Effector CD8-positive, alpha-beta T cell (primary cell): Measurements from ENCODE around the gene TEX11.
"Not testable (repeated sequence)": the region's sequence is repeated elsewhere in the genome, so short reads cannot be mapped to it uniquely, and the experiment has no call there.

ENCODE experiments used
- DNase-seq: peaks from one replicate; lab custom pipeline; 2025; lab: John Stamatoyannopoulos, UW
- total RNA-seq, 4 experiments: gene quantifications; one replicate each; lab custom pipeline; 2026; lab: John Stamatoyannopoulos, UW

Gene TEX11
- 0 to 0.27 (median 0) reads per million in 4 experiments for total RNA-seq

DNA sequence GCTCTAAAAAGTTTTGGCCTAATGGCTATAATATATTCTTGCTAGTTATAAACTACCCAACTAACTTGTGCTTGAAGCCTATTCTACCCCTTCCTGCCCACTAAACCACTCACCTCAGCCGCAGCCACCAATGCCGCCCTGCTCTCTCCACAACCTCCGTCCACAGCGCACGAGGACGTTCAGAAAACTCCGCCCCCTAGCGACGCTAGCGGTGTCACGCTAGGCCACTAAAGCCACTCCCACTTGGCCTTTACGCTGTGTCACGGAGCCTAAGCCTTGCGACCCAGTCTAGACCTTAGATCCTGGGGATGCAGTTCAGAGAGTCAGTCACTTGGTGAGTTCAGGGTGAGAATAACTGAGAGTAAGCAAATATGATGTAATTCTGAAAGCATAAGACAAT, at the start of gene TEX11:
Gene TEX11 (minus strand): TSS at position 171 of the 400 bp plus-strand sequence. CDS start 922 bp downstream, outside the sequence.
- DNase-seq: no peak

DNA sequence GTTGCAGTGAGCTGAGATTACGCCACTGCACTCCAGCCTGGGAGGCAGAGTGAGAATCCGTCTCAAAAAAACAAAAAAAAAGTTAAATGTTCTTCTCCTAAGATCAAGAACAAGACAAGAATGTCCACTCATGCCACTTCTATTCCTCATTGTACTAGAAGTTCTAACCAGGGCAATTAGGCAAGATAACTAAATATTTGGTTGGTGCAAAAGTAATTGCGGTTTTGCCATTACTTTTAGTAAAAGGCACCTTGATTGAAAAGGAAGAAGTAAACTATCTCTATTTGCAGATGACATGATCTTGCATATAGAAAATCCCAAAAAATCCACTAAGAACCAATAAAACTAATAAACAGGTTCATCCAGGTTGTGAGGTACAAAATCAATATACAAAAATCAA, 46.4 kb upstream of the TEX11 start:
- DNase-seq: no peak

DNA sequence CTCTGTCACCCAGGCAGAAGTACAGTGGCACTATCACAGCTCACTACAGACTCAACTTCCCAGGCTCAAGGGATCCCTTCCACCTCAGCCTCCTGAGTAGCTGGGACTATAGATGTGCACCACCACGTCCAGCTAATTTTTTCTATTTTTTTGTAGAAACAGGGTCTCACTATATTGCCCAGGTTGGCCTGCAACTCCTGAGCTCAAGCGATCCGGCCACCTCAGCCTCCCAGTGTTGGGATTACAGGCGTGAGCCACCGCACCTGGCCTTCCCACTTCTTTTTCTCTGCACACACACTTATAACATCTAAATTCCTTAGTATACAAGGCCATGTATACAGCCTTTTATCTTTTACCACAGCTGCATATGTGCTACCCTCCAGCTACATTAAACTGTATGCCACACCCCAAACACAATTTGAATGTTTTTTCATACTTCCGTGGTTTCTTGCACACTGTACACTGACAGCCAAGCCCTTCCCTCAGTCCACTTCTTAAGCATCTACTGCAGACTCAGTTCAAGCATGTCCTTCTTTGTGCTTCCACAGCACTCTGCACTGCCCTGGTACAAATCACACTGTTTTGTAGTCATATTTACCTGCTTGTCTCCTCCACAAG, 15.9 kb upstream of the TEX11 start:
- no peak for DNase-seq

DNA sequence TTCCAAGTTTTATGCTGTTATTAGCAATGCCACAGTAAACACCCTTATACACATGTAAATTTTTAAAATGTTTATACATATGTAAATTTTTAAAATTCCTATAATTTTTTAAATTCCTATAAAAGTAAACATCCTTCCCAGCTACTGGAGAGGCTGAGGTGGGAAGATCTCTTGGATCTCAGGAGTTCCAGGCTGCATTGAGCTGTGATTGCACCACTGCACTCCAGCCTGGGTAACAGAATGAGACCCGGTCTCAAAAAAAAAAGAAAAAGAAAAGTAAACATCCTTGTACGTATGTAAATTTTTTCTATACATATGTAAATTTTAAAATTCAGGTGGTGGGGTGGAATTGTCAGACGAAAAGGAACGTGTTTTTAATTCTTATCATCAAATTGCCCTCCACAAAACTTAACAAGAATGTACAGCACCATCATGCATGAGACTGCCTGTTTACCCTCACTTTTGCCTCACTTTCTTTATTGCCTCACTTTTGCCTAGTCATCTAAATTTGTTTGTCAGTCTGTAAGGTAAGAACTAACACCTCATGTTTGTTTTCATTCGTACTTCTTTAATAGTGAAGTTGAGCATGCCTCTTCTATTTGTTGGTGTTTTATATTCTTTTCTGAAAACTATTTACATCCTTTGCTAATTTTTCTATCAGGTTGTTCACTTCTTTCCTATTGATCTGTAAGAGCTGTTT, 14.4 kb upstream of the TEX11 start:
- DNase-seq: no peak

DNA sequence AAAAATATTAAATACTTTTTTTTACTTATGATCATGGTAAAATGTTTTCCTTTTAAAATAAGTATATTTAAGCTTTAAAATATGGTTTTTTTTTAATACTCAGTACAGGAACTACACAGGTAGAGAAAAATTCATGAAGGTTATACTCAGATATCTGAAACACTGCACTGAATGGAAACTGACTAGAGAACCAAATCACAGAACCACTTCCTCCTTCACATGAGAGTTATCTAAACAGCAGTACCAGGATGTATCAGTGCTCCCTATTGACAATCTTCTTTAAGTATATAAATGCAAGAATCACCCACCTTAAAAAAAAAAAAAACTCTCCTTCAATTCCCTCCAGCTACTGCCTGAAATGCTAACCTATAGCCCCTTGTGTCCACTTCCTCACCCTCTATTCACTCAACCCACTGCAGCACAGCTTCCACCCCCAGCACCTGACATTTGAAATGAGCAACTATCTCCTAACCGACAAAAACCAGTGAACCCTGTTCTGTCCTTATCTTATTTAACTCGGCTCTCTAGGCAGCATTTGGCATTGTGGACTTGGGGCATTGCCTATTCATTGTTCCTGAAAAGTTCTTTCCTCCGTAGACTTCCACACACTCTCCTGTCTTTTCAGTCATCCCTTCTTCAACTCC, 13.3 kb upstream of the TEX11 start:
- DNase-seq: no peak

DNA sequence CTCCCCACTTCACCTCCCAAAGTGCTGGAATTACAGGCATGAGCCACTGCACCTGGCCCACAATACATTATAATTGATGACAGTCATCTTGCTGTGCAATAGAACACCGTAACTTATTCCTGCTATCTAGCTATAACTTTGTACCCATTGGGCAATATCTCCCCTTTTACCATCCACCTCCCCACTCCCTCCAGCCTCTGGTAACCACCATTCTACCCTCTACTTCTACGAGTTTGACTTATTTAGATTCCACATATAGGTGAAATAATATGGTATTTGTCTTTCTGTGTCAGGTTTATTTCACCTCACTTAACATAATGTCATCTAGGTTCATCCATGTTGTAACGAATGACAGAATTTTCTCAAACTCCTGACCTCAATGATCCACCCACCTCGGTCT, 8.2 kb upstream of the TEX11 start:
- no peak for DNase-seq

DNA sequence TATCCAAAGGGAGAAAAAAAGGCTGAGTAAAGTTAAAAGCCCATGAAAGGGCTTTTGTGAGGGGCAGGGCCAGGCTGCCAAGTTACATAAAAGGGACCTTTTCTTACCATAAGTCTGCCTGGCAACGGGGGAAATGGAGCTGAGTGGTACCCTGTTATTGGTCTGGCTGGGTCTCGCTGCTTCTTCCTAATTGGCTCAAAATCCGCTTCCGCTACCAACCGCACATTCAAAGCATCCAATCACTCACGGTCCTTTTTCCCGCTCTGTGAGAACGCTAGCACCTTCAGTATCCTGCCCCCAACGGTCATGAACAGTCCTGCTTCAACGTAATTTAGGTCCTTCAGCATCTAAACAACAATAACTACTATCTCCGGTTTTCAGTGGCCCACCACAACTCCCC, 611 bp downstream of the TEX11 start:
- no peak for DNase-seq

DNA sequence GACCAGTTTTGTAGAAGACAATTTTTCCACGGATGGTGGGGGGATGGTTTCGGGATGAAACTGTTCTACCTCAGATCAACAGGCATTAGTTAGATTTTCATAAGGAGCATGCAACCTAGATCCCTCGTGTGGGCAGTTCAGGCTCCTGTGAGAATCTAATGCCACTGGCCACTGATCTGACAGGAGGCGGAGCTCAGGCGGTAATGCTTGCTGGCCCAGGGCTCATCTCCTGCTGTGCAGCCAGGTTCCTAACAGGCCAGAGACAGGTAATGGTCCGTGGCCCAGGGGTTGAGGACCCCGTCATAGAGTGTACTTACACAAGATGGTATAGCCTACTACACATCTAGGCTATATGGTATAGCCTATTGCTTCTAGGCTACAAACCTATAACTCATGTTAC, 7.0 kb downstream of the TEX11 start:
- no peak for DNase-seq

DNA sequence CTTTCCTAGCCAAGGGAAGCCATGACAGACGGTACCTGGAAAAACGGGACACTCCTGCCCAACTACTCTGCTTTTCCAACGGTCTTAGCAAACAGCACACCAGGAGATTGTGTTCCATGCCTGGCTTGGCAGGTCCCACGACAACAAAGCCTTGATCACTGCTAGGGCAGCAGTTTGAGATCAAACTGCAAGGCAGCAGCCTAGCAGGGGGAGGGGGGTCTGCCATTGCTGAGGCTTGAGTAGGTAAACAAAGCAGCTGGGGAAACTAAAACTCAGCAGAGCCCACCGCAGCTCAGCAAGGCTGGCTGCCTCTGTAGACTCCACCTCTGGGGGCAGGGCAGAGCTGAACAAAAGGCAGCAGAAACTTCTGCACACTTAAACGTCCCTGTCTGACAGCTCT, 18.1 kb downstream of the TEX11 start:
- not testable (repeated sequence) for DNase-seq

DNA sequence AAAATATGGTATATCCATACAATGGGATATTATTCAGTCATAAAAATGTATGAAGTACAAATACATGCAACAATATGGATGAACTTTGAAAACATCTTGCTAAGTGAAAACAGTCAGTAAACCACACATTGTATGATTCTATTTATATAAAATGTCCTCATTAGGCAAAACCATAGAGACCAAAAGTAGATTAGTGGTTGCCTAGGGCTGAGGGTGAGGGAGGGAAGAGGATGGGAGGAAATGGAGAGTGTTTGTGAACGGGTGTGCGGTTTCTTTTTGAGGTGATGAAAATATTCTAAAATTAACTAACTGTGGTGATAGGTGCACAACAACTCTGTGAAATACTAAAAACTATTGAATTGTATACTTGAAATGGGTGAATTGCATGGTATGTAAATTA, 29.6 kb downstream of the TEX11 start:
- no peak for DNase-seq

DNA sequence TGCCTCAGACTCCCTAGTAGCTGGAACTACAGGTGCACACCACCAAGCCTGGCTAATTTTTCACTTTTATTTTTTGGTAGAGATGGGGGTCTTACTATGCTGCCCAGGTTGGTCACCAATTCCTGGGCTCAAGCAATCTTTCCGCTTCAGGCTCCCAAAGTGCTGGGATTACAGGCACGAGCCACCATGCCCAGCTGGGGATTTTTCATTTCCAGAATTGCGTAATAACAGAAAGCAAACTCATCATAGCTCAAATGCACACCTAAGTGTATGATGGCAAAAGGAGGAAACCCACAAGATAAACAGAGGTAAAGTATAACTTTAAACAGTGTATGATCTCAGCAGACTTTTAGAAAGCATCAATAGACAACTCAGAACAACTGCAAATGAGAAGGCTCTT, 56.2 kb downstream of the TEX11 start:
- no peak for DNase-seq

DNA sequence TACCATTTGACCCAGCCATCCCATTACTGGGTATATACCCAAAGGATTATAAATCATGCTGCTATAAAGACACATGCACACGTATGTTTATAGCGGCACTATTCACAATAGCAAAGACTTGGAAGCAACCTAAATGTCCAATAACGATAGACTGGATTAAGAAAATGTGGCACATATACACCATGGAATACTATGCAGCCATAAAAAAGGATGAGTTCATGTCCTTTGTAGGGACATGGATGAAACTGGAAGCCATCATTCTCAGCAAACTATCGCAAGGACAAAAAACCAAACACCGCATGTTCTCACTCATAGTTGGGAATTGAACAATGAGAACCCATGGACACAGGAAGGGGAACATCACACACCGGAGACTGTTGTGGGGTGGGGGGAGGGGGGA, 64.4 kb downstream of the TEX11 start:
- DNase-seq: not testable (repeated sequence)

DNA sequence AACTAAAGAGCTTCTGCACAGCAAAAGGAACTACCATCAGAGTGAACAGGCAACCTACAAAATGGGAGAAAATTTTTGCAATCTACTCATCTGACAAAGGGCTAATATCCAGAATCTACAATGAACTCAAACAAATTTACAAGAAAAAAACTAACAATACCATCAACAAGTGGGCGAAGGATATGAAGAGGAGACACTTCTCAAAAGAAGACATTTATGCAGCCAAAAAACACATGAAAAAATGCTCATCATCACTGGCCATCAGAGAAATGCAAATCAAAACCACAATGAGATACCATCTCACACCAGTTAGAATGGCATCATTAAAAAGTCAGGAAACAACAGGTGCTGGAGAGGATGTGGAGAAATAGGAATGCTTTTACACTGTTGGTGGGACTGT, 64.9 kb downstream of the TEX11 start:
- DNase-seq: not testable (repeated sequence)

DNA sequence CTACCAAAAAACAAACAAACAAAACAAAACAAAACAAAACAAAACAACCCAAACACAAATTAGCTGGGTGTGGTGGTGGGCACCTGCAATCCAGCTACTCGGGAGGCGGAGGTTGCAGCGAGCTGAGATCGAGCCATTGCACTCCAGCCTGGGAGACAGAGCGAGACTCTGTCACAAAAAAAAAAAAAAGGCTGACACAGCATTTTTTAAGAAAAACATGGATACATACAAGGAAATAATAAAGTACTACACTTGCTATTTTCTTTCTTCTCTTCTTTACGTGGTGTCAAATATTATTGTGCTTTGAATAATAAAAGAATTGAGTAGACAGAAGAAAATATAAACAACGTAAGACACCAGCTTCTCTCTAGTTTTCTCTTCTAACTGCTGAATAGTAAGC, 73.9 kb downstream of the TEX11 start:
- no peak for DNase-seq

DNA sequence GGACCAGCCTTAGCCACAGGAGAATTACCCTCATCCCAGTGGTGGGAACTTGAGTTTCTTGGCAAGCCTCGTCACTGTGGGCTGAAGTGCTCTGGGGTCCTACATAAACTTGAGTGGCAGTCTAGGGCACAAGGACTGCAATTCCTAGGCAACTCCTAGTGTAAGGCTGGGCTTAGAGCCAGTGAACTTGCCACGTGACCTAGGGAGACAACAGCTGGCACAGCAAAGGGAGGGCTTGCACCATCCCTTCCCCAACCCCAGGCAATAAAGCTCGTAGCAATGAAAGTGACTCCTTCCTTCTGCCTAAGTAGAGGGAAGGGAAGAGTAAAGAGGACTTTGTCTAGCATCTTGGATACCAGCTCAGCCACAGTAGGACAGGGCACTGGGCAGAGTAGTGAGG, 81.8 kb downstream of the TEX11 start:
- DNase-seq: no peak

DNA sequence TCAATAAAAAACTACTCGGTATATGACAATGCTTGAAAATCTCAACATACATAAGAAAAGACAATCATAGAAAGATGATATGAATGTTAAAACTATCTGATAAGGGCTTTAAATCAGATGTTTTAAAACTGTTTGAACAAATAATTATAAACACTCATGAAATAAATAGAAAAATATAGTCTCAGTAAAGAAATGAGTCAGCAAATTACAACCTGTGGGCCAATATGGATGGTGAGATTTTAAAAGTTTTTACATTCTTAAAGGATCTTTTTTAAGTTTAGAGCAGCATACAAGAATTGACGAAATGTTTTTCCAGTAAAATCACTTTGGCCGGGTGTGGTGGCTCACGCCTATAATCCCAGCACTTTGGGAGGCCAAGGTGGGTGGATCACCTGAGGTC, 83.1 kb downstream of the TEX11 start:
- DNase-seq: no peak

DNA sequence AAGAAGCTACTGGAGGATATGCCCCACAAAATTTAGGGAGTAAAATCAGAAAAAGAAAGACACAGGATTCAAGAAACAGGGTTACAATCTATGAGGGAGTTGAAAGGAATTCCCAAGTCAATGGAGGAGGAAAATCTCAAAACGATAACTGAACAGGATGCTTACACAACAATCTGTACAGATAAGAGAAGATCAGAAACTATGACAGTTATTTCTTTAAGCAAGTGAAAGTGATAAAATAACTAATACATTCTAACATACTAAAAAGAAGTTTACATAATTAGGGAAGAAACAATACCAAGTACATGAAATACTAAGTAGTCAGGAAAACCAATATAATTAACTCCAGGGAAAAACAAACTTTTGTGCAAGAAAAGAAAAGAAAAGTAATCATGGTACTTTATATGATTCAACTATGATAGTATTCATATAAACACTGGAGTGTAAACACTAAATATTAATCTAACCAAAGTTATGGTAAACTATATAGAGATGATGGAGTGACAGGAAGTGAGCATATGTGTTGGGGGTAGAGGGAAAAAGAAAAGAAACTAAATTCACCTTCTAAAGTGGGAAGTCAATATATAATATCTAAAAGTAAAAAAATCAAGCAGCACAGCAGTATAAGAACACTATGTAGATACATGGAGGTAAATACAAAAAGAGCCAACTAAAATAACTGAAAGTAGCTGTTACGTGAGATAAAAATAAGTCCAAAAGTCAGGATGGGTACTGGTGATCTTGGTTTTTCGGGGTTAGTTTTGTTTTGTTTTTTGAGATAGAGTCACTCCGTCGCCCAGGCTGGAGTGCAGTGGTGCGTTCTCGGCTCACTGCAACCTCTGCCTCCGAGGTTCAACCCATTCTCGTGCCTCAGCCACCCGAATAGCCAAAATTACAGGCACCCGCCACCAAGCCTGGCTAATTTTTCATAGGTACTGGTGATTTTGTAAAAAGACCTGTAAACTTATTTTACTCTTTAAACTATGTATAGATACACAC, 99.3 kb downstream of the TEX11 start:
- DNase-seq: no peak

DNA sequence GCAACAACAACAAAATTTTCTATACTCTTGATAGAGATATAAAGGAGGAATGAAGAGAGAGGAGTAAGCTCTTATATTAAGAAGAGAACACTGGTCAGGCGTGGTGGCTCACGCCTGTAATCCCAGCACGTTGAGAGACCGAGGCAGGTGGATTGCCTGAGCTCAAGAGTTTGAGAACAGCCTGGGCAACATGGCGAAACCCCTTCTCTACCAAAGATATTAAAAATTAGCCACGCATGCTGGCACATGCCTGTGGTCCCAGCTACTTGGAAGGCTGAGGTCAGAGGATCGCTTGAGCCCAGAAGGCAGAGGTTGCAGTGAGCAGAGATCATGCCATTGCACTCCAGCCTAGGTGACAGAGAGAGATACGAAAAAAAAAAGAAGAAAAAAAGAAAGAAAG, 102.4 kb downstream of the TEX11 start:
- DNase-seq: no peak

DNA sequence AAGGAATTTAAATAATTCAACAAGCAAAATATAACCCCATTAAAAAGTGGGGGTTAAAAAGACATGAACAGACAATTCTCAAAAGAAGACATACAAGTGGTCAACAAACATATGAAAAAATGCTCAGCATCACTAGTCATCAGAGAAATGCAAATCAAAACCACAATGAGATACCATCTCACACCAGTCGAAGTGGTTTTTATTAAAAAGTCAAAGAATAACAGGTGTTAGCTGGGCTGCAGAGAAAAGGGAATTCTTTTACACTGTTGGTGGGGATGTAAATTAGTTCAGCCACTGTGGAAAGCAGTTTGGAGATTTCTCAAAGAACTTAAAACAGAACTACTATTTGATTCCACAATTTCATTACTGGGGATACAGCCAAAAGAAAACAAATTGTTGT, 111.8 kb downstream of the TEX11 start:
- not testable (repeated sequence) for DNase-seq

DNA sequence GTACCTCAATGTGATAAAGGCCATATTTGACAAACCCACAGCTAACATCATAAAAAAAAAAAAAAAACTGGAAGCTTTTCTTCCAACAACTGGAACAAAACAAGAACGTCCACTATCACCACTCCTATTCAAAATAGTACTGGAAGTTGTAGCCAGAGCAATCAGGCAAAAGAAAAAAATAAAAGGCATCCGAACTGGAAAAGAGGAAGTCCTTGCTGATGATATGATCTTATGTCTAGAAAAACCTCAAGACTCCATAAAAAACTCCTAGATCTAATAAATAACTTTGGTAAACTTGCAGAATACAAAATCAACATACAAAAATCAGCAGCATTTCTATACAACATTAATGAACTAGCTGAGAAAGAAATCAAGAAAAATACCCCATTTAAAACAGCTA, 134.3 kb downstream of the TEX11 start:
- DNase-seq: no peak

DNA sequence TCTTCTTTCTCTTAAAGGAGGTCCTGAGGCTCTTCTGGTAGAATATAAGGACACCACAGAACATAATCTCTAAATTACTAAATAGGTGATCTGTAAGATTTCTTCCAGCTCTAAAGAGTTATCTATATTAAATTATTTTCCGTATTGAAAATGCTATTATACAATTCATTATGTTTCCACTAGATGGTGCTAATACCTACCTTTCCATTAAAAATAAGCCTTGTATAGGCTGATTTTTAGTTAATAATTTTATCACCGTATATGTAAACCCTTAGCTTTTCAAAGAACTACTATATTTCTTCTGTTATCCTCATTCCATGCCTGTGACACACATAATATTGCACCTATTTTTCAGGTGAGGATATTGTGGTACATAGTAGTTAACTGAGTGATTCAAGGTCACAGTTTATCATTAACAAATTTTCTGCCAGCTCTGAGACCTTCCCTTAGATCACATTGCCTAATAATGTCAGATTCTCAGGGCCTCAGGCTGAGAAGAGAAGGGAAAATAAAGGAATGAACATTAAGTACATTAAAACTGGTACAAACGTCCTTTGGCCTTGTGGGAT, 138.8 kb downstream of the TEX11 start:
- DNase-seq: no peak

DNA sequence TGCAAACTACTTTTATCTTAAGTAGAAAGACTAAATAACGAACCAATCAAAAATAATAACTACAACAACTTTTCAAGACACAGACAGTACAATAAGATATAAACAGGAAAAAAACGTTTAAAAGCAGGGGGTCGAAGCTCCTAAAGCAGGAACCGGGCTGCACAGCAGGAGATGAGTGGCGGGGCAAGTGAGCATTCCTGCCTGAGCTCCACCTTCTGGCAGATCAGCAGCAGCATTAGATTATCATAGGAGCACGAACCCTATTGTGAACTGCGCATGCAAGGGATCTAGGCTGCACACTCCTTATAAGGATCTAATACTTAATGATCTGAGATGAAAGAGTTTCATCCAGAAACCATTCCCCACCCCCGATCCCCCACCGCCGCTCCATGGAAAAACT, 146.2 kb downstream of the TEX11 start:
- no peak for DNase-seq
